ENCODE measurements around the gene HSP90AB1. TPM values are rescaled to one million over a fixed set of nuclear protein-coding genes. Genes with fewer than 3 reads are reported as not detected.
"Not testable (repeated sequence)": the region's sequence is repeated elsewhere in the genome, so short reads cannot be mapped to it uniquely, and the experiment has no call there.

Gene HSP90AB1
- polyA plus RNA-seq, 1 of the 3 experiments (the other 2 are of a cell fraction) = 843 TPM

- DNase-seq; H3K79me2 ChIP-seq (ENCODE audit: insufficient read depth); H3K27me3 ChIP-seq (ENCODE audit: insufficient read depth); H2AFZ ChIP-seq (ENCODE audit: low read depth); H3K9ac ChIP-seq; H3K36me3 ChIP-seq (replicated peaks in 1 of 2; ENCODE audit: control insufficient read depth in 1 of 2, insufficient read depth in 2 of 2, low read length in 1 of 2); H3K4me2 ChIP-seq; H3K4me3 ChIP-seq (ENCODE audit: low read depth in 2 of 2, low read length in 1 of 2); H3K9me2 ChIP-seq; H3K27ac ChIP-seq (ENCODE audit: low read depth in 2 of 2, low read length in 1 of 2); H4K20me1 ChIP-seq (ENCODE audit: insufficient read depth); H3K9me3 ChIP-seq; POLR2A ChIA-PET: not testable (repeated sequence)
- H3K4me1 ChIP-seq (ENCODE audit: control insufficient read depth in 1 of 2, insufficient read depth in 2 of 2, low read depth in 1 of 2, low read length in 1 of 2) = peaks cover 18 to 83% of the 10 kb centered on the region in 2 experiments
- CTCF ChIA-PET = interaction anchor here (0.7 to 8.5 kb wide), 3 partner anchors 9 to 105 kb away, joined by 3 to 224 read pairs (median 3); partner anchors contain the start of genes MYMX and SLC29A1
- H3F3A ChIP-seq (replicated peaks; ENCODE audit: insufficient read depth) = peaks cover 11% of the 10 kb centered on the region
- 96% methylated on average over 9 of the region's 9 CpGs for WGBS (ENCODE audit: low lambda C conversion rate)
Measured at GRCh38 chr6:44231426-44231825, 15.5 kb upstream of the HSP90AB1 start.

GRCh38 chr6:44232676-44233566 lies 14.0 kb upstream of the HSP90AB1 start:
- Histone ChIP-seq H4K20me1 (ENCODE audit: insufficient read depth) (no peaks in the 10 kb centered on the region), H3K36me3 (replicated peaks in 1 of 2; ENCODE audit: control insufficient read depth in 1 of 2, insufficient read depth in 2 of 2, low read length in 1 of 2) (peaks cover 0 to 6% of the 10 kb centered on the region in 2 experiments), H3K4me2 (no peak overlapping the region), H3K9me2 (no peaks in the 10 kb centered on the region), H3K27me3 (ENCODE audit: insufficient read depth) (no peaks in the 10 kb centered on the region), H3K9ac (no peak overlapping the region), H2AFZ (ENCODE audit: low read depth) (no peak overlapping the region), H3K79me2 (ENCODE audit: insufficient read depth) (no peaks in the 10 kb centered on the region), H3K4me3 (ENCODE audit: low read depth in 2 of 2, low read length in 1 of 2) (no peak overlapping the region), H3F3A (replicated peaks; ENCODE audit: insufficient read depth) (peaks cover 18% of the 10 kb centered on the region), H3K9me3 (no peaks in the 10 kb centered on the region), H3K4me1 (ENCODE audit: control insufficient read depth in 1 of 2, insufficient read depth in 2 of 2, low read depth in 1 of 2, low read length in 1 of 2) (peaks cover 26 to 78% of the 10 kb centered on the region in 2 experiments), H3K27ac (ENCODE audit: low read depth in 2 of 2, low read length in 1 of 2) (peak overlapping the region in 1 of 2 experiments; percentile 91; a peak in 3 of 4 replicates)
- TF ChIP-seq SMC3 (IDR thresholded peaks at IDR 0.05; ENCODE audit: low read depth, low read length) (no peak), USF1 (IDR thresholded peaks at IDR 0.05; ENCODE audit: borderline replicate concordance, low read depth) (no peak), POLR2AphosphoS5 (IDR thresholded peaks at IDR 0.05; ENCODE audit: low read depth, low read length) (no peak), NRF1 (IDR thresholded peaks at IDR 0.05; ENCODE audit: low read depth, low read length) (no peak), SIN3A (IDR thresholded peaks at IDR 0.05; ENCODE audit: borderline replicate concordance, low read depth, low read length) (no peak), PBX3 (IDR thresholded peaks at IDR 0.05) (no peak), TAF1 (IDR thresholded peaks at IDR 0.05; ENCODE audit: borderline replicate concordance, low read depth, low read length) (no peak), IRF3 (IDR thresholded peaks at IDR 0.05; ENCODE audit: low read depth, low read length) (no peak), RFX5 (IDR thresholded peaks at IDR 0.05; ENCODE audit: low read length) (no peak), MXI1 (IDR thresholded peaks at IDR 0.05; ENCODE audit: low read depth, low read length) (no peak)
- 94% methylated on average over 13 of the region's 16 CpGs for WGBS (ENCODE audit: low lambda C conversion rate)
- ChIA-PET POLR2A (interaction anchor here (2.0 to 3.2 kb wide), 3 partner anchors 9 to 13 kb away, joined by 9 to 48 read pairs (median 20); partner anchors contain the start of genes HSP90AB1 and SLC29A1), CTCF (interaction anchor here (1.2 to 8.5 kb wide), 10 partner anchors 11 to 154 kb away, joined by 5 to 224 read pairs (median 10); partner anchors contain the start of genes HSP90AB1, MYMX and SLC29A1)
- DNase-seq = no peak

Data from SK-N-SH (cell line).